IMR-90 (cell line): ENCODE results near the gene LRIG1. TPM values are rescaled to one million over a fixed set of nuclear protein-coding genes. Genes with fewer than 3 reads are reported as not detected.

Source experiments
- ATAC-seq: fragments of 200-7000 bp; cut with Tn5 transposase; 2 replicates; pipeline ENCODE4 v1.9.1; 2020; ENCODE audit warnings: low read depth, mild to moderate bottlenecking, moderate library complexity
- BruUV-seq: library from RNA; stranded (reverse); fragments of 400-500 nt; replicated peaks from 2 replicates; lab custom pipeline; 2021; lab: Mats Ljungman, UMichigan
- CTCF ChIA-PET: fragments of 300-600 bp; formaldehyde crosslinking; extraction: SDS; loops from one replicate; lab custom pipeline; 2021; ENCODE audit warnings: antibody characterized with exemption; lab: Yijun Ruan, JAX
- POLR2A ChIA-PET: fragments of 300-600 bp; sonication (Branson Sonifier 250); formaldehyde crosslinking; loops from one replicate; lab custom pipeline; 2022; ENCODE audit warnings: antibody characterized with exemption; ENCODE audit not compliant: unreplicated experiment; lab: Charles Lee
- DNase-seq: peaks from one replicate; pipeline ENCODE4 v3.0.0; 2013
- H2AFZ ChIP-seq: replicated peaks from 2 replicates; pipeline ENCODE3; 2013; ENCODE audit warnings: low read length, mild to moderate bottlenecking; ENCODE audit not compliant: poor library complexity
- H2AK5ac ChIP-seq: 2 replicates; pipeline ENCODE4 v1.6.1; 2013; ENCODE audit warnings: low read depth, low read length, inconsistent platforms
- H2AK9ac ChIP-seq: replicated peaks from 2 replicates; pipeline ENCODE3; 2013; ENCODE audit warnings: mild to moderate bottlenecking, low read depth, low read length, moderate library complexity; ENCODE audit not compliant: poor library complexity
- H2BK120ac ChIP-seq: 2 replicates; pipeline ENCODE4 v1.6.1; 2013; ENCODE audit warnings: low read depth, low read length, inconsistent platforms
- H2BK15ac ChIP-seq: 3 replicates; pipeline ENCODE4 v1.6.1; 2013; ENCODE audit warnings: low read depth, low read length, inconsistent platforms
- H2BK20ac ChIP-seq: 2 replicates; pipeline ENCODE4 v1.6.1; 2013; ENCODE audit warnings: low read depth, mild to moderate bottlenecking, inconsistent platforms, low read length, moderate library complexity
- H2BK5ac ChIP-seq: 2 replicates; pipeline ENCODE4 v1.6.1; 2013; ENCODE audit warnings: mild to moderate bottlenecking, low read depth, low read length, inconsistent platforms; ENCODE audit not compliant: poor library complexity, severe bottlenecking
- H3K14ac ChIP-seq: replicated peaks from 2 replicates; pipeline ENCODE4 v1.6.1; 2013; ENCODE audit warnings: low read depth, low read length, inconsistent platforms
- H3K18ac ChIP-seq: 2 replicates; pipeline ENCODE4 v1.6.1; 2013; ENCODE audit warnings: low read depth, low read length, control low read depth
- H3K23ac ChIP-seq: 2 replicates; pipeline ENCODE4 v1.6.1; 2013; ENCODE audit warnings: low read depth, low read length, inconsistent platforms
- H3K27ac ChIP-seq: 2 replicates; pipeline ENCODE4 v1.5.1; 2013; ENCODE audit warnings: mild to moderate bottlenecking, control low read depth, low read length; ENCODE audit not compliant: insufficient read depth
- H3K27me3 ChIP-seq: 2 replicates; pipeline ENCODE4 v1.6.1; 2013; ENCODE audit warnings: low read length; ENCODE audit not compliant: control insufficient read depth, insufficient read depth
- H3K36me3 ChIP-seq: 2 replicates; pipeline ENCODE4 v1.6.1; 2013; ENCODE audit warnings: low read length, mixed read lengths; ENCODE audit not compliant: control insufficient read depth, insufficient read depth
- H3K4ac ChIP-seq: 2 replicates; pipeline ENCODE4 v1.6.1; 2013; ENCODE audit warnings: low read depth, low read length, inconsistent platforms
- H3K4me1 ChIP-seq: 2 replicates; pipeline ENCODE4 v1.6.1; 2013; ENCODE audit warnings: low read length, mixed read lengths; ENCODE audit not compliant: control insufficient read depth, insufficient read depth
- H3K4me2 ChIP-seq: 2 replicates; pipeline ENCODE4 v1.6.1; 2013; ENCODE audit warnings: low read depth, mild to moderate bottlenecking, control low read depth, low read length, moderate library complexity
- H3K4me3 ChIP-seq: 2 replicates; pipeline ENCODE4 v1.5.1; 2013; ENCODE audit warnings: low read depth, mild to moderate bottlenecking, control low read depth, low read length, moderate library complexity; ENCODE audit not compliant: insufficient read depth
- H3K56ac ChIP-seq: 2 replicates; pipeline ENCODE4 v1.6.1; 2013; ENCODE audit warnings: low read length, inconsistent platforms; ENCODE audit not compliant: insufficient read depth; ENCODE audit errors: extremely low read depth
- H3K79me1 ChIP-seq, 2 experiments: 2 replicates each; pipeline ENCODE4 v1.6.1; 2013; ENCODE audit warnings: low read length in 2 of 2, inconsistent platforms in 1 of 2, low read depth in 1 of 2
- H3K9ac ChIP-seq: 2 replicates; pipeline ENCODE4 v1.6.1; 2013; ENCODE audit warnings: low read depth, low read length, control low read depth
- H3K9me1 ChIP-seq: 2 replicates; pipeline ENCODE4 v1.6.1; 2013; ENCODE audit warnings: low read length, inconsistent platforms; ENCODE audit not compliant: insufficient read depth
- H3K9me3 ChIP-seq: 2 replicates; pipeline ENCODE4 v1.6.1; 2013; ENCODE audit warnings: low read length; ENCODE audit not compliant: control insufficient read depth, insufficient read depth
- H4K20me1 ChIP-seq: 2 replicates; pipeline ENCODE4 v1.6.1; 2013; ENCODE audit warnings: low read length, inconsistent platforms; ENCODE audit not compliant: insufficient read depth
- H4K5ac ChIP-seq: 2 replicates; pipeline ENCODE4 v1.6.1; 2013; ENCODE audit warnings: mild to moderate bottlenecking, low read depth, low read length, control low read depth
- H4K8ac ChIP-seq, 2 experiments: 2 replicates each; pipeline ENCODE4 v1.6.1; 2013; ENCODE audit warnings: low read depth in 2 of 2, low read length in 2 of 2, control low read depth in 1 of 2, inconsistent platforms in 1 of 2
- H4K91ac ChIP-seq: 2 replicates; pipeline ENCODE4 v1.6.1; 2013; ENCODE audit warnings: low read depth, low read length, inconsistent platforms; ENCODE audit not compliant: insufficient read depth
- BHLHE40 ChIP-seq: fragments of 150-350 bp; IDR thresholded peaks from 2 replicates; pipeline ENCODE4 v1.6.1; 2016; ENCODE audit warnings: mild to moderate bottlenecking, low read depth, low read length
- CEBPB ChIP-seq: IDR thresholded peaks from 2 replicates; pipeline ENCODE4 v1.6.1; 2012; ENCODE audit warnings: low read depth, low read length, improper control_type of control experiment
- CHD1 ChIP-seq: IDR thresholded peaks from 2 replicates; pipeline ENCODE4 v1.6.1; 2012; ENCODE audit warnings: low read depth, low read length, improper control_type of control experiment
- FOS ChIP-seq: fragments of 150-350 bp; IDR thresholded peaks from 2 replicates; pipeline ENCODE4 v1.6.1; 2016; ENCODE audit warnings: low read depth, low read length
- MAFK ChIP-seq: IDR thresholded peaks from 2 replicates; pipeline ENCODE4 v1.6.1; 2012; ENCODE audit warnings: low read depth, low read length, improper control_type of control experiment
- MAZ ChIP-seq: IDR thresholded peaks from 2 replicates; pipeline ENCODE4 v1.6.1; 2012; ENCODE audit warnings: low read depth, mild to moderate bottlenecking, low read length, improper control_type of control experiment, moderate library complexity, borderline replicate concordance
- MXI1 ChIP-seq: IDR thresholded peaks from 2 replicates; pipeline ENCODE4 v1.6.1; 2012; ENCODE audit warnings: low read depth, mild to moderate bottlenecking, low read length, moderate library complexity, borderline replicate concordance
- NFE2L2 ChIP-seq: fragments of 150-350 bp; IDR thresholded peaks from 2 replicates; pipeline ENCODE4 v1.6.1; 2016; ENCODE audit warnings: low read depth, mild to moderate bottlenecking, low read length
- POLR2A ChIP-seq: IDR thresholded peaks from 2 replicates; pipeline ENCODE4 v1.6.1; 2012; ENCODE audit warnings: mild to moderate bottlenecking, low read depth, low read length
- RAD21 ChIP-seq: IDR thresholded peaks from 2 replicates; pipeline ENCODE4 v1.6.1; 2012; ENCODE audit warnings: low read length, improper control_type of control experiment
- RCOR1 ChIP-seq: IDR thresholded peaks from 2 replicates; pipeline ENCODE4 v1.6.1; 2012; ENCODE audit warnings: mild to moderate bottlenecking, low read length, improper control_type of control experiment; ENCODE audit not compliant: insufficient replicate concordance
- RFX5 ChIP-seq: IDR thresholded peaks from 2 replicates; pipeline ENCODE4 v1.8.0; 2012; ENCODE audit warnings: low read depth, mild to moderate bottlenecking, low read length, moderate library complexity
- SMC3 ChIP-seq: fragments of 150-350 bp; IDR thresholded peaks from 2 replicates; pipeline ENCODE4 v1.6.1; 2016; ENCODE audit warnings: low read depth, mild to moderate bottlenecking, antibody characterized with exemption, low read length, moderate library complexity
- WGBS, 2 experiments: methylation state at CpG; one replicate each; pipeline versions ENCODE4 v1.1.5 to v1.1.7; 2013; ENCODE audit warnings: missing lambda C conversion rate in 2 of 2; ENCODE audit not compliant: insufficient read length in 1 of 2; ENCODE audit errors: extremely low coverage in 2 of 2; 5-methylcytosine and 5-hydroxymethylcytosine counted together
- dilution Hi-C: fragments of 300-500 bp; cut with HindIII; formaldehyde crosslinking; loops from one replicate; pipeline ENCODE4 v1.14.3; 2018; ENCODE audit warnings: low sequenced_read_pairs; ENCODE audit not compliant: unreplicated experiment
- in situ Hi-C: fragments of 300-500 bp; cut with MboI; formaldehyde crosslinking; loops from 3 replicates; pipeline ENCODE4 v1.14.3; 2019; ENCODE audit warnings: low sequenced_read_pairs, inconsistent platforms, mixed read lengths
- intact Hi-C: fragments of 100-400 bp; cut with micrococcal nuclease; formaldehyde crosslinking; loops from 2 replicates; pipeline ENCODE4 v1.10.0; 2022
- polyA plus RNA-seq, 3 experiments: library from polyadenylated mRNA; depleted of rRNA; stranded (reverse); fragments of >200 nt; gene quantifications; 2 replicates each; pipeline ENCODE4 v1.2.3, GENCODE V29; 2012; ENCODE audit warnings: low replicate concordance in 1 of 3
- total RNA-seq: library from RNA; depleted of rRNA; stranded (reverse); fragments of >200 nt; gene quantifications from 2 replicates; pipeline ENCODE4 v1.2.3, GENCODE V29; 2012
- TF ChIP-seq, protein P1 (sequence below): fragments of 150-350 bp; IDR thresholded peaks from 2 replicates; pipeline ENCODE4 v1.6.1; 2017; ENCODE audit warnings: mild to moderate bottlenecking, antibody characterized with exemption, low read length, low read depth
- TF ChIP-seq, protein P2 (sequence below): conservative IDR thresholded peaks from 2 replicates; pipeline ENCODE4 v1.5.1; 2012; ENCODE audit warnings: mild to moderate bottlenecking, low read depth, low read length, improper control_type of control experiment
- TF ChIP-seq, protein P3 (sequence below): fragments of 150-350 bp; IDR thresholded peaks from 2 replicates; pipeline ENCODE4 v1.6.1; 2016; ENCODE audit warnings: low read depth, mild to moderate bottlenecking, low read length, moderate library complexity, borderline replicate concordance

The LRIG1 gene
- total and polyA plus RNA-seq, 2 of the 4 experiments (the other 2 are of a cell fraction): 62.8 to 87.8 TPM

DNA sequence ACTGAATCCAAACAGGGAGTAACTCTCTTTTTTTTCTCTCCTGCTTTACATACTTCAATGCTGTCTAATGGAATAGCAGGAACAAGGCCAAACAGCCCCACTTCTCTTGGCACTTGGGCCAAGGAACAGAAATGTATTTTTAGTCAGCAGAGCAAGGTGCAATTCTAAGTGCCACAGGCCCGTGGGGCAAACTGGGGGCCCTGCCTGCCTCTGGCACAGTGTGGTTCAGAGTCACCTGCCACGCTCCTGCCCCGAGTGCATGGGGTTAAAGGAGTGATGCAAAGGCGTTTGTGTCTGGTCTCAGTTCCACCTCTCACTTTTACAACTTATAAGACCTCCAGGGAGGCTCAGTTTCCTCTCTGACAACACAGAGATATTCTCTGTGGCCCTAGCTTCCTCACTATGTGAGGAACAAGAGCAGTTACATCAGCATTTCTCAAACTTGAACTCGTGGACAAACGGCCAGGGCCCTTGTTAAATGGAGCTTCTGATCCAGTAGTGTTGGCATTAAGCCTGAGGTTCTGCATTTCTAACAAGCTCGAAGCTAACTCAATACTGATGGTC, 51.3 kb downstream of the LRIG1 start:
- H3K4me1 ChIP-seq: peaks cover 13% of the 10 kb centered on the region; the same call in 1 of the 2 replicates
- H4K20me1 ChIP-seq: no peaks in the 10 kb centered on the region
- no peak overlapping the region for H3K23ac ChIP-seq
- in situ Hi-C loops (no loop called here), intact Hi-C loops (no loop called here), dilution Hi-C loops (no loop called here)
- no peak overlapping the region for H4K91ac ChIP-seq
- no peak overlapping the region for H3K56ac ChIP-seq
- 0 out of 2 replicates have a peak overlapping the region, but pooled peaks have one; percentile 4 for H3K4ac ChIP-seq
- no peak overlapping the region for H2BK15ac ChIP-seq
- ChIA-PET POLR2A (no interaction called here), CTCF (interaction anchor here (0.6 kb wide), 1 partner anchor 117 kb away, joined by 4 read pairs; no protein-coding TSS in a partner anchor)
- peaks cover 22 to 26% of the 10 kb centered on the region in 2 experiments for H3K79me1 ChIP-seq
- H3K36me3 ChIP-seq: peaks cover 20% of the 10 kb centered on the region
- no peak overlapping the region for H3K14ac ChIP-seq
- H2AK9ac ChIP-seq: no peak overlapping the region
- no peak for TF ChIP-seq SMC3
- TF ChIP-seq NFE2L2: no peak
- TF ChIP-seq, protein P1, sequence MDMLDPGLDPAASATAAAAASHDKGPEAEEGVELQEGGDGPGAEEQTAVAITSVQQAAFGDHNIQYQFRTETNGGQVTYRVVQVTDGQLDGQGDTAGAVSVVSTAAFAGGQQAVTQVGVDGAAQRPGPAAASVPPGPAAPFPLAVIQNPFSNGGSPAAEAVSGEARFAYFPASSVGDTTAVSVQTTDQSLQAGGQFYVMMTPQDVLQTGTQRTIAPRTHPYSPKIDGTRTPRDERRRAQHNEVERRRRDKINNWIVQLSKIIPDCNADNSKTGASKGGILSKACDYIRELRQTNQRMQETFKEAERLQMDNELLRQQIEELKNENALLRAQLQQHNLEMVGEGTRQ: no peak
- no peak for TF ChIP-seq MAZ
- TF ChIP-seq MXI1: no peak
- TF ChIP-seq CHD1: no peak
- TF ChIP-seq, protein P2, sequence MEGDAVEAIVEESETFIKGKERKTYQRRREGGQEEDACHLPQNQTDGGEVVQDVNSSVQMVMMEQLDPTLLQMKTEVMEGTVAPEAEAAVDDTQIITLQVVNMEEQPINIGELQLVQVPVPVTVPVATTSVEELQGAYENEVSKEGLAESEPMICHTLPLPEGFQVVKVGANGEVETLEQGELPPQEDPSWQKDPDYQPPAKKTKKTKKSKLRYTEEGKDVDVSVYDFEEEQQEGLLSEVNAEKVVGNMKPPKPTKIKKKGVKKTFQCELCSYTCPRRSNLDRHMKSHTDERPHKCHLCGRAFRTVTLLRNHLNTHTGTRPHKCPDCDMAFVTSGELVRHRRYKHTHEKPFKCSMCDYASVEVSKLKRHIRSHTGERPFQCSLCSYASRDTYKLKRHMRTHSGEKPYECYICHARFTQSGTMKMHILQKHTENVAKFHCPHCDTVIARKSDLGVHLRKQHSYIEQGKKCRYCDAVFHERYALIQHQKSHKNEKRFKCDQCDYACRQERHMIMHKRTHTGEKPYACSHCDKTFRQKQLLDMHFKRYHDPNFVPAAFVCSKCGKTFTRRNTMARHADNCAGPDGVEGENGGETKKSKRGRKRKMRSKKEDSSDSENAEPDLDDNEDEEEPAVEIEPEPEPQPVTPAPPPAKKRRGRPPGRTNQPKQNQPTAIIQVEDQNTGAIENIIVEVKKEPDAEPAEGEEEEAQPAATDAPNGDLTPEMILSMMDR: no peak
- TF ChIP-seq MAFK: no peak
- TF ChIP-seq BHLHE40: no peak
- TF ChIP-seq POLR2A: no peak
- TF ChIP-seq, protein P3, sequence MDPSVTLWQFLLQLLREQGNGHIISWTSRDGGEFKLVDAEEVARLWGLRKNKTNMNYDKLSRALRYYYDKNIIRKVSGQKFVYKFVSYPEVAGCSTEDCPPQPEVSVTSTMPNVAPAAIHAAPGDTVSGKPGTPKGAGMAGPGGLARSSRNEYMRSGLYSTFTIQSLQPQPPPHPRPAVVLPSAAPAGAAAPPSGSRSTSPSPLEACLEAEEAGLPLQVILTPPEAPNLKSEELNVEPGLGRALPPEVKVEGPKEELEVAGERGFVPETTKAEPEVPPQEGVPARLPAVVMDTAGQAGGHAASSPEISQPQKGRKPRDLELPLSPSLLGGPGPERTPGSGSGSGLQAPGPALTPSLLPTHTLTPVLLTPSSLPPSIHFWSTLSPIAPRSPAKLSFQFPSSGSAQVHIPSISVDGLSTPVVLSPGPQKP: no peak
- no peak for TF ChIP-seq RAD21
- no peak for TF ChIP-seq FOS
- TF ChIP-seq RFX5: no peak
- no peak for TF ChIP-seq RCOR1
- no peak for TF ChIP-seq CEBPB
- H4K8ac ChIP-seq: no peak overlapping the region
- DNase-seq (no peak), ATAC-seq (no peak; the same call in 1 of the 2 replicates)
- no peak overlapping the region for H4K5ac ChIP-seq
- no peak overlapping the region for H2BK5ac ChIP-seq
- no peak overlapping the region for H3K18ac ChIP-seq
- no peak overlapping the region for H2BK20ac ChIP-seq
- H3K9me1 ChIP-seq: peaks cover 8% of the 10 kb centered on the region; the same call in 1 of the 2 replicates
- BruUV-seq: no TSS peak
- H3K27me3 ChIP-seq: no peaks in the 10 kb centered on the region
- no peak overlapping the region for H2AK5ac ChIP-seq
- H3K9ac ChIP-seq: no peak overlapping the region
- H3K4me3 ChIP-seq: no peak overlapping the region
- no peak overlapping the region for H3K27ac ChIP-seq
- no peak overlapping the region for H2BK120ac ChIP-seq
- H3K4me2 ChIP-seq: no peak overlapping the region
- WGBS, 2 experiments: 43% methylated on average over 2 of the region's 7 CpGs; no CpG with 5 or more reads in 1 of the 2 experiments
- no peaks in the 10 kb centered on the region for H3K9me3 ChIP-seq
- H2AFZ ChIP-seq: no peak overlapping the region
